ENCODE results near the gene RAG1. TPM values are rescaled to one million over a fixed set of nuclear protein-coding genes. Genes with fewer than 3 reads are reported as not detected.
A peak's percentile ranks its signal among the peaks of the same experiment; 100 is the strongest.
"Not testable (repeated sequence)": the region's sequence is repeated elsewhere in the genome, so short reads cannot be mapped to it uniquely, and the experiment has no call there.

Gene RAG1
- total RNA-seq, 1 donor from 2014 or later = 0.91 TPM

DNA sequence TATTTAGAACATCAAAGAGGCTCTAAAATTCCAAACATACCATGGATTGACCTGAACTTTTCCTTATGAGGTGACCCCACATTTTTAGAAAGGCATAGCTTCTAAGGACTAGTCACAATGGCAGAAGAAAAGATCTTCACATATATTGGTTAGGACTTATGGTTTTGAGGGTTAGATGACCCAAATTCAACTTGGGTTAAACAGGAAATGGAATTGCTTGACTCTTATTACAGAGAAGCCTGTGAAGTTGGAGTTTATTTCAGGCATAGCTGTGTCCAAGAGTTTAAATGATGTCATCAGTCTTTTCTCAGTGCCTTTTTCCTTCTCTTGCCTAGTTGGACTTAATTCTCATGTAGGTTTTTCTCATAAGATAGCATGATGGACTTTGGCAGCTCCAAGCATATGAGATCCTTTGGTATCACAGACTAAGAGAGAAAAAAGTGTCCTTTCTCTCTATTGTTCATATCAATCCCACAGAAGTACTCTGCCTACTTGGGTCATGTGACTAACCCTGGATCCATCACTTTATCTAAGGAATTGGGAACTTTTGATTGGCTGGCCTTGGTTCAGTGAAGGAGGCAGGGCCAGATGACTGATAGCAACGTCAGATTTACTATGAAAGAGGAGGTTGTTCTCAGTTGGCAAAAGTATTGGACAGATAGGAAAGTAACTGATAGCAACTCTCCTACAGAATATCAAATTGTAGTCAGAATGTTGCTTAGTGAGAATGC is 17.3 kb upstream of the RAG1 start:
- DNase-seq (ENCODE audit: low read depth, low spot score) = no peak
- H3K27me3 Mint-ChIP-seq (ENCODE audit: low read depth) = peaks cover 7% of the 10 kb centered on the region
- no peaks in the 10 kb centered on the region for H3K36me3 Mint-ChIP-seq (ENCODE audit: low read depth)
- H3K4me3 Mint-ChIP-seq = no peak overlapping the region
- no peaks in the 10 kb centered on the region for H3K4me1 Mint-ChIP-seq
- no peaks in the 10 kb centered on the region for H3K9me3 Mint-ChIP-seq
- no peak overlapping the region for H3K27ac Mint-ChIP-seq (ENCODE audit: unreplicated experiment)
- no peak for TF ChIP-seq CTCF (conservative IDR thresholded peaks at IDR 0.05)

DNA sequence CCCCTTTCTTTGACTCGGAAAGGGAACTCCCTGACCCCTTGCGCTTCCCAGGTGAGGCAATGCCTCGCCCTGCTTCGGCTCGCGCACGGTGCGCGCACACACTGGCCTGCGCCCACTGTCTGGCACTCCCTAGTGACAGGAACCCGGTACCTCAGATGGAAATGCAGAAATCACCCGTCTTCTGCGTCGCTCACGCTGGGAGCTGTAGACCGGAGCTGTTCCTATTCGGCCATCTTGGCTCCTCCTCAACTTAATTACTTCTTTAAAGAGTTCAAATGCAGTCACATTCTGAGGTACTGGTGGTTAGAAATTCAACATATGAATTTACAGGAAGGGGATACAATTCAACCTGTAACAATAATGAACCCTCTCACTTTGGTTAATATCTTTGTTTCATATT is 10.4 kb upstream of the RAG1 start:
- H3K9me3 Mint-ChIP-seq; H3K27ac Mint-ChIP-seq (ENCODE audit: unreplicated experiment); H3K36me3 Mint-ChIP-seq (ENCODE audit: low read depth); H3K4me3 Mint-ChIP-seq; DNase-seq (ENCODE audit: low read depth, low spot score); H3K4me1 Mint-ChIP-seq: not testable (repeated sequence)
- peaks cover 12% of the 10 kb centered on the region for H3K27me3 Mint-ChIP-seq (ENCODE audit: low read depth)

GRCh38 chr11:36557991-36558390 is 9.8 kb upstream of the RAG1 start:
- no peak for TF ChIP-seq CTCF (conservative IDR thresholded peaks at IDR 0.05)
- Mint-ChIP-seq H3K27ac (ENCODE audit: unreplicated experiment) (no peak overlapping the region), H3K9me3 (peaks cover 3% of the 10 kb centered on the region), H3K36me3 (ENCODE audit: low read depth) (no peaks in the 10 kb centered on the region), H3K4me1 (no peaks in the 10 kb centered on the region), H3K27me3 (ENCODE audit: low read depth) (peaks cover 12% of the 10 kb centered on the region), H3K4me3 (no peak overlapping the region)
- no peak for DNase-seq (ENCODE audit: low read depth, low spot score)

- H3K27ac Mint-ChIP-seq (ENCODE audit: unreplicated experiment) = no peak overlapping the region
- no peak for DNase-seq (ENCODE audit: low read depth, low spot score)
- no peaks in the 10 kb centered on the region for H3K36me3 Mint-ChIP-seq (ENCODE audit: low read depth)
- H3K9me3 Mint-ChIP-seq = peaks cover 3% of the 10 kb centered on the region
- H3K4me3 Mint-ChIP-seq = no peak overlapping the region
- H3K27me3 Mint-ChIP-seq (ENCODE audit: low read depth) = peaks cover 12% of the 10 kb centered on the region
- TF ChIP-seq CTCF (conservative IDR thresholded peaks at IDR 0.05) = no peak
- H3K4me1 Mint-ChIP-seq = peaks cover under 1% of the 10 kb centered on the region
Measured at GRCh38 chr11:36558571-36559413, 9.0 kb upstream of the RAG1 start.

- peak; percentile 86 for TF ChIP-seq CTCF (conservative IDR thresholded peaks at IDR 0.05)
- Mint-ChIP-seq H3K27me3 (ENCODE audit: low read depth) (peaks cover 39% of the 10 kb centered on the region), H3K36me3 (ENCODE audit: low read depth) (no peaks in the 10 kb centered on the region), H3K27ac (ENCODE audit: unreplicated experiment) (no peak overlapping the region), H3K4me1 (peaks cover 10% of the 10 kb centered on the region), H3K4me3 (peak overlapping the region; percentile 58), H3K9me3 (peaks cover 3% of the 10 kb centered on the region)
- peak; percentile 42 for DNase-seq (ENCODE audit: low read depth, low spot score)
Measured at GRCh38 chr11:36564376-36565030, 3.3 kb upstream of the RAG1 start.
